HFF-Myc (cell line): ENCODE data around the gene NKX1-1.

Experiments
- DNase-seq: peaks from one replicate; pipeline ENCODE4 v3.0.0-alpha.2; 2011; ENCODE audit warnings: low read depth; ENCODE audit errors: extremely low read depth
- H3K4me3 ChIP-seq: replicated peaks from 2 replicates; pipeline ENCODE4 v1.5.1; 2011; ENCODE audit warnings: low read depth, mild to moderate bottlenecking, control low read depth, low read length
- TF ChIP-seq, protein P1 (sequence below): IDR thresholded peaks from 2 replicates; pipeline ENCODE4 v1.5.1; 2012; ENCODE audit warnings: mild to moderate bottlenecking, low read depth, low read length, control low read depth; ENCODE audit errors: missing control alignments

Gene NKX1-1

DNA sequence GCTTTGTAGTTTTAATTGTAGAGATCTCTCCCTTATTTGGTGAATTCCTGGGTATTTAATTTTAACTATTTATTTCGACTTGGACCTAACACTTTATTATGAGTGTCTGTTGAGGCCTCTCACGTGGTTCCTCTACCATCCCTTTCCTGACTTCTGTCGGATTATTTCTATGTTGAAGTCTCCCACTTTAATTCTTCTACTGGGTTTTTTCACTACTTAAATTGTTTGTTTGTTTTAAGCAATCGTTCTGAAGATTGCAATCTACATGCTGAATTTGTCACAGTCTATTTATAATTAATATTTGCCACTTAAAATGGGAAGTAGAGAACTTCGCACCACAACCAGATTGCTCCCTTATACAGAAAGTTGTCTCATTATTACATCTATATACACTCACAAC lies 20.8 kb upstream of the NKX1-1 start:
- no peak for DNase-seq
- no peak overlapping the region for H3K4me3 ChIP-seq
- TF ChIP-seq, protein P1, sequence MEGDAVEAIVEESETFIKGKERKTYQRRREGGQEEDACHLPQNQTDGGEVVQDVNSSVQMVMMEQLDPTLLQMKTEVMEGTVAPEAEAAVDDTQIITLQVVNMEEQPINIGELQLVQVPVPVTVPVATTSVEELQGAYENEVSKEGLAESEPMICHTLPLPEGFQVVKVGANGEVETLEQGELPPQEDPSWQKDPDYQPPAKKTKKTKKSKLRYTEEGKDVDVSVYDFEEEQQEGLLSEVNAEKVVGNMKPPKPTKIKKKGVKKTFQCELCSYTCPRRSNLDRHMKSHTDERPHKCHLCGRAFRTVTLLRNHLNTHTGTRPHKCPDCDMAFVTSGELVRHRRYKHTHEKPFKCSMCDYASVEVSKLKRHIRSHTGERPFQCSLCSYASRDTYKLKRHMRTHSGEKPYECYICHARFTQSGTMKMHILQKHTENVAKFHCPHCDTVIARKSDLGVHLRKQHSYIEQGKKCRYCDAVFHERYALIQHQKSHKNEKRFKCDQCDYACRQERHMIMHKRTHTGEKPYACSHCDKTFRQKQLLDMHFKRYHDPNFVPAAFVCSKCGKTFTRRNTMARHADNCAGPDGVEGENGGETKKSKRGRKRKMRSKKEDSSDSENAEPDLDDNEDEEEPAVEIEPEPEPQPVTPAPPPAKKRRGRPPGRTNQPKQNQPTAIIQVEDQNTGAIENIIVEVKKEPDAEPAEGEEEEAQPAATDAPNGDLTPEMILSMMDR: no peak

DNA sequence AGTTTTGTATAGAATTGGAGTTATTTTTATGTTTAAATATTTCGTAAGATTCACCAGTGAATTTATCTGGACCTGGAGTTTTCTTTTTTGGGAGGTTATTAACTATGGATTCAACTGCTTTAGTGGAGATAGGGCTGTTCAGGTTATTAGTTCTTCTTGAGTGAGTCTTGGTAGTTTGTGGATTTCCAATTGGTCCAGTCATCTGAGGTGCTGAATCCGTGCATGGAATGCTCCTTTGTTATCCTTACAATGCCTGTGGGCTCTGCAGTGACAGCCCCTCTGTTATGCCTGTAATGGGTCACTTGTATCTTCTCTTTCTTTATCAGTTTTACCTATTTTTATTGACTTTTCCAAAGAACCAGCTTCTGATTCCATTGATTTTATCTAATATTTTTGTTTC lies 15.4 kb upstream of the NKX1-1 start:
- TF ChIP-seq, protein P1: no peak
- no peak overlapping the region for H3K4me3 ChIP-seq
- no peak for DNase-seq

DNA sequence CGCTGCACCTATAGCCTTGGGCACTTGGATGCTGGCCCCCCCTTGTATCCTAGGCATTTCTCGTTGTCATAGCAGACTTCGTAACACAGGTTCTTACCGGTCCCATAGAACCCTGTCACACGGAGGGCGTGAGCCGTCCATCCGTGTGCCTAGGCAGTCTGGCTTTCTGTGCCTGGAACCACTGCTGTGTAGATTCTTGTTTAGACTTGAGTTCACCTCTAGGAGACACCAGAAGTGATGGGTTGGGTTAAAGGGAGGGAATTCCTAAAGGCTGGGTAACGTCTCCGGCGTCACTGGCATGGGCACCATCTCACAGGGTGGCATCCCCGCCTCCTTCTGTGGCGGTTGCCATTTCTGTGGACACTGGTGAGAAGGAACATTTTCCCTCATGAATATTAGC lies 13.5 kb upstream of the NKX1-1 start:
- TF ChIP-seq, protein P1: no peak
- no peak overlapping the region for H3K4me3 ChIP-seq
- no peak for DNase-seq

DNA sequence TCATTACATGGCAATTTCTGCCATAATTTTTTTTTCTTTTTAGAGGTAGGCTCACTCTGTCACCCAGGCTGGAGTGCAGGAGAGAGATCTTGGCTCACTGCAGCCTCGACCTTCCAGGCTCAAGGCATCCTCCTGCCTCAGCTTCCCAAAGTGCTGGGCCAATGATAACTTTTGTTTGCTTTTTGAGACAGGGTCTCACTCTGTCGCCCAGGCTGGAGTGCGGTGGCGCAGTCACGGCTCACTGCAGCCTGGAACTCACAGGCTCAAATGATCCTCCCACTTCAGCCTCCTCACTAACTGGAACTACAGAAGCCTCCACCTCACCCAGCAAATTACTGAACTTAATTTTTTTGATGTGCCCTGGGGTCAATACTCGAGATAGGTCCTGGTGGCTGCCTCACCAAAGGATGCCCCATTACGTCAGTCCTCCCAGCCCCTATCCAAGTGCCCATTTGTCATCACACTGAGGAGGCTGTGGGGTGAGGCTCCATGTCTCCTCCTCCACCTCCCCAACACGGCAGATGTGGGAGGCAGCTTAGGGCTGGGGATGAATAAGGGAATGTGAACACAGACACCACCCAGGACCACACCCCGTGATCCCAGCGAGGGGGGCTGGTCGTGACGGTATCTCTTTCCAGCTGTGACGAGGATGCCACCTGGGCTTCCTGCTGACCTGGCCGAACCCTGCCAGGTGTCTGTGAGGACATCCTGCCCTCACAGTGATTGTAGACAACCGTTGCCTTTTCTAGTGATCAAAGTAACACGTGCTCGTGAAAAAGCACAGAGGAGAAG lies 12.4 kb upstream of the NKX1-1 start:
- no peak overlapping the region for H3K4me3 ChIP-seq
- TF ChIP-seq, protein P1: no peak
- DNase-seq: no peak

DNA sequence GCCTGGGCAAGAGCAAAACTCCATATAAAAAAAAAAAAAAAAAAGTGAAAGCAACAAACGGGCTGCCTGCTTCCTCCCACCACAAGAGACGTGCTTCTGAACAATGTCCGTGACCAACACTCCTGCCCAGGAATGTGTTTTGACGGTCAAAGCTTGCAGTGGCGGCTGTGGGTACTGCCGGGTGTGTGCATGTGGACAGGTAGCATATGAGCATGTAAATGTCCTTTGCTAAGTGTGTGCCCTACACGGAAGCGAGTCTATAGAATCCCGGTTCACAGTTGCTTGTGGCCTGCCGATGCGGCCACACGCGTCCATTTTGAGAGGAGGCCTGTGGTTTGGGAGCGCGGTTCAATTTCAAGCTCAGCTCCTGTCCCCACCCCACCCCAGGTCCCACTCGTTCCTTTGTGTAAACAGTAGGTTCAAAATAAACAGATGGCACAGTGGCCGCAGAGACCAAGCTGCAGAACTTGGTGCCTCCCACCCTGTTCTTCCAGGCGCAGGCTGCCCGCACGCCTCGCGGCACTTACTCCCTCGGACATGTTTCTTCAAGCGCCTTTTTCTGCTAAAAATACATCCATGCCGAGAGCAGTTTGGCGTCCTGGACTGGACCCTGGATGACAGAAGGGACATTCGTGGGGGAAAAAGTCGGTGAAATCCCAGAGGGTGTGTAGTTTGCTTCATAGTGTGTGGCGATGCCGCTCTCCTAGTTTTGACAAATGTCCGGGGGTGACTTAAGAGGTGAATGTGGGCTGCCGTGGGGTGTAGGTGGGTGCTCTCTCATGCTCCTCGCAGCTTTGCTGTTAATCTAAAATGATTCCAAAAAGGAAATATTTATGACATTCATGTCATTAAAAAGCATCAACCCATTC lies 11.5 kb upstream of the NKX1-1 start:
- TF ChIP-seq, protein P1: no peak
- H3K4me3 ChIP-seq: no peak overlapping the region
- DNase-seq: no peak

GRCh38 chr4:1416948-1417260 lies 10.7 kb upstream of the NKX1-1 start:
- no peak overlapping the region for H3K4me3 ChIP-seq
- TF ChIP-seq, protein P1: no peak
- no peak for DNase-seq
